D721Med (cell line): ENCODE data around the gene NMB.
"Not testable (repeated sequence)": the region's sequence is repeated elsewhere in the genome, so short reads cannot be mapped to it uniquely, and the experiment has no call there.

Experiments
- DNase-seq: peaks from one replicate; pipeline ENCODE4 v3.0.0; 2011; ENCODE audit warnings: low spot score; ENCODE audit not compliant: insufficient read length
- FAIRE-seq: peaks from 2 replicates; lab custom pipeline; 2011; peaks lifted over from hg19 to GRCh38; lab: Jason Lieb, UNC
- CTCF ChIP-seq: IDR thresholded peaks from 2 replicates; pipeline ENCODE4 v1.5.1; 2012; ENCODE audit warnings: mild to moderate bottlenecking, control low read depth; ENCODE audit not compliant: insufficient read depth; ENCODE audit errors: missing control alignments

Gene NMB

GRCh38 chr15:84690342-84690741 is 32.3 kb upstream of the NMB start:
- FAIRE-seq (no peak), DNase-seq (no peak)
- TF ChIP-seq CTCF, result no peak

GRCh38 chr15:84689858-84690257 is 31.9 kb upstream of the NMB start:
- no peak for TF ChIP-seq CTCF
- no peak for FAIRE-seq
- DNase-seq, result no peak

- FAIRE-seq, DNase-seq: not testable (repeated sequence)
These were observed 28.4 kb upstream of the NMB start for GRCh38 chr15:84686446-84686845.

- no peak for TF ChIP-seq CTCF
- DNase-seq, result no peak
- FAIRE-seq, result no peak
These were observed 27.3 kb upstream of the NMB start for GRCh38 chr15:84685304-84685703.

GRCh38 chr15:84684092-84684491 is 26.1 kb upstream of the NMB start:
- FAIRE-seq (no peak), DNase-seq (no peak)
- no peak for TF ChIP-seq CTCF

GRCh38 chr15:84681831-84682230 is 23.8 kb upstream of the NMB start:
- no peak for DNase-seq
- TF ChIP-seq CTCF, result no peak
- FAIRE-seq, result no peak

- DNase-seq (no peak), FAIRE-seq (no peak)
- no peak for TF ChIP-seq CTCF
These were observed 13.2 kb upstream of the NMB start for GRCh38 chr15:84671211-84671610.

GRCh38 chr15:84669726-84670125 is 11.7 kb upstream of the NMB start:
- DNase-seq, result no peak
- no peak for TF ChIP-seq CTCF
- FAIRE-seq, result no peak
